ENCODE measurements around the gene COQ4. TPM values are rescaled to one million over a fixed set of nuclear protein-coding genes. Genes with fewer than 3 reads are reported as not detected.

The COQ4 gene
- total RNA-seq, 4 donors from 2014 or later, result 90.8 to 117 (median 109) TPM

GRCh38 chr9:128321343-128321742 is 1.3 kb upstream of the COQ4 start:
- no peak for DNase-seq
- TF ChIP-seq POLR2A (IDR thresholded peaks at IDR 0.05) (no peak), CTCF (IDR thresholded peaks at IDR 0.05) (no peak), POLR2AphosphoS5 (IDR thresholded peaks at IDR 0.05) (no peak), EP300 (IDR thresholded peaks at IDR 0.05; ENCODE audit: low read depth) (no peak)
- H3K27ac ChIP-seq, result peak overlapping the region in 2 of 4 donors; percentile 91 to 92
- 60 to 82% methylated on average over 1 to 7 of the region's 7 CpGs for WGBS, 2 donors (ENCODE audit: low coverage in 1 of 2)
- H3K36me3 ChIP-seq, result peaks cover 0 to 16% (median 3%) of the 10 kb centered on the region in 4 donors
- peak overlapping the region in 2 of 4 donors; percentile 79 to 98 for H3K4me3 ChIP-seq
- in situ Hi-C loops (cut with MboI; ENCODE audit: low pct_ligation_motif_present in 1 of 4, low pct_unique_long_range_greater_than_20kb in 1 of 4, low sequenced_read_pairs in 3 of 4), result no loop called here
- no peaks in the 10 kb centered on the region for H3K27me3 ChIP-seq
- intact Hi-C loops (cut with DNase I; ENCODE audit: low total_unique reads), result no loop called here
- peaks cover 16 to 23% (median 21%) of the 10 kb centered on the region in 4 donors for H3K4me1 ChIP-seq
- no peaks in the 10 kb centered on the region for H3K9me3 ChIP-seq

- TF ChIP-seq POLR2A (IDR thresholded peaks at IDR 0.05) (no peak), POLR2AphosphoS5 (IDR thresholded peaks at IDR 0.05) (no peak), CTCF (IDR thresholded peaks at IDR 0.05) (no peak), EP300 (IDR thresholded peaks at IDR 0.05; ENCODE audit: low read depth) (no peak)
- Histone ChIP-seq H3K36me3 (peaks cover 0 to 11% (median 3%) of the 10 kb centered on the region in 4 donors), H3K4me3 (peak overlapping the region; percentile 79 to 98 (median 85)), H3K9me3 (no peaks in the 10 kb centered on the region), H3K27me3 (no peaks in the 10 kb centered on the region), H3K4me1 (peaks cover 16 to 23% (median 21%) of the 10 kb centered on the region in 4 donors), H3K27ac (peak overlapping the region; percentile 91 to 96 (median 92))
- WGBS, 2 donors (ENCODE audit: low coverage in 1 of 2), result 0 to 1% methylated on average over 2 to 21 of the region's 21 CpGs
- in situ Hi-C loops (cut with MboI; ENCODE audit: low pct_ligation_motif_present in 1 of 4, low pct_unique_long_range_greater_than_20kb in 1 of 4, low sequenced_read_pairs in 3 of 4), result no loop called here
- no peak for DNase-seq
- intact Hi-C loops (cut with DNase I; ENCODE audit: low total_unique reads), result no loop called here
Measured at GRCh38 chr9:128321879-128322403, 698 bp upstream of the COQ4 start.

- no peak for DNase-seq
- Histone ChIP-seq H3K27ac (peak overlapping the region; percentile 91 to 96 (median 92)), H3K9me3 (no peaks in the 10 kb centered on the region), H3K36me3 (peaks cover 0 to 11% (median 3%) of the 10 kb centered on the region in 4 donors), H3K27me3 (no peaks in the 10 kb centered on the region), H3K4me3 (peak overlapping the region; percentile 79 to 98 (median 85)), H3K4me1 (peaks cover 16 to 23% (median 21%) of the 10 kb centered on the region in 4 donors)
- TF ChIP-seq POLR2AphosphoS5 (IDR thresholded peaks at IDR 0.05) (no peak), POLR2A (IDR thresholded peaks at IDR 0.05) (no peak), EP300 (IDR thresholded peaks at IDR 0.05; ENCODE audit: low read depth) (no peak), CTCF (IDR thresholded peaks at IDR 0.05) (no peak)
- intact Hi-C loops (cut with DNase I; ENCODE audit: low total_unique reads) (no loop called here), in situ Hi-C loops (cut with MboI; ENCODE audit: low pct_ligation_motif_present in 1 of 4, low pct_unique_long_range_greater_than_20kb in 1 of 4, low sequenced_read_pairs in 3 of 4) (no loop called here)
- 0 to 17% methylated on average over 10 to 16 of the region's 16 CpGs for WGBS, 2 donors (ENCODE audit: low coverage in 1 of 2)
Measured at GRCh38 chr9:128323212-128323730, 632 bp downstream of the COQ4 start.

GRCh38 chr9:128323791-128324190 is 1.2 kb downstream of the COQ4 start:
- peak overlapping the region in 2 of 4 donors; percentile 79 to 98 for H3K4me3 ChIP-seq
- peaks cover 16 to 23% (median 21%) of the 10 kb centered on the region in 4 donors for H3K4me1 ChIP-seq
- 69 to 80% methylated on average over 5 to 12 of the region's 12 CpGs for WGBS, 2 donors (ENCODE audit: low coverage in 1 of 2)
- no peaks in the 10 kb centered on the region for H3K27me3 ChIP-seq
- TF ChIP-seq POLR2A (IDR thresholded peaks at IDR 0.05) (no peak), EP300 (IDR thresholded peaks at IDR 0.05; ENCODE audit: low read depth) (no peak), CTCF (IDR thresholded peaks at IDR 0.05) (no peak), POLR2AphosphoS5 (IDR thresholded peaks at IDR 0.05) (no peak)
- intact Hi-C loops (cut with DNase I; ENCODE audit: low total_unique reads), result no loop called here
- H3K36me3 ChIP-seq, result peaks cover 0 to 11% (median 3%) of the 10 kb centered on the region in 4 donors
- DNase-seq, result no peak
- in situ Hi-C loops (cut with MboI; ENCODE audit: low pct_ligation_motif_present in 1 of 4, low pct_unique_long_range_greater_than_20kb in 1 of 4, low sequenced_read_pairs in 3 of 4), result no loop called here
- H3K9me3 ChIP-seq, result no peaks in the 10 kb centered on the region
- peak overlapping the region; percentile 91 to 96 (median 92) for H3K27ac ChIP-seq
